Upper lobe of left lung (tissue), 6 donors: Measurements from ENCODE around the gene FTL. TPM values are rescaled to one million over a fixed set of nuclear protein-coding genes. Genes with fewer than 3 reads are reported as not detected.

Experiments used
- ATAC-seq, 2 donors: fragments of 200-7000 bp; cut with Tn5 transposase; one replicate each; pipeline ENCODE4 v1.9.1; 2022; ENCODE audit warnings: mild to moderate bottlenecking in 2 of 2, moderate library complexity in 2 of 2; ENCODE audit not compliant: low FRiP score in 2 of 2
- DNase-seq, 2 donors: peaks; one replicate each; pipeline ENCODE4 v3.0.0-alpha.2; 2019 to 2020
- H3K27ac ChIP-seq, 4 donors: fragments of 200-600 bp; sonication (generic); one replicate each; pipeline ENCODE4 v1.5.1; 2016 to 2019
- H3K27me3 ChIP-seq, 4 donors: fragments of 200-600 bp; sonication (generic); one replicate each; pipeline ENCODE4 v1.5.1; 2017 to 2019
- H3K36me3 ChIP-seq, 4 donors: fragments of 200-600 bp; sonication (generic); one replicate each; pipeline ENCODE4 v1.5.1; 2016 to 2019
- H3K4me1 ChIP-seq, 4 donors: fragments of 200-600 bp; sonication (generic); one replicate each; pipeline ENCODE4 v1.5.1; 2018 to 2019
- H3K4me3 ChIP-seq, 4 donors: fragments of 200-600 bp; sonication (generic); one replicate each; pipeline ENCODE4 v1.5.1; 2017 to 2019; ENCODE audit warnings: mild to moderate bottlenecking in 2 of 4, moderate library complexity in 1 of 4
- H3K9me3 ChIP-seq, 4 donors: fragments of 200-600 bp; sonication (generic); one replicate each; pipeline ENCODE4 v1.5.1; 2018 to 2019
- EP300 ChIP-seq, 4 donors: sonication (generic); formaldehyde crosslinking; IDR thresholded peaks; one replicate each; pipeline ENCODE4 v1.5.1; 2017; ENCODE audit warnings: antibody characterized with exemption in 4 of 4, control low read depth in 2 of 4
- POLR2A ChIP-seq, 4 donors: fragments of 450-650 bp; IDR thresholded peaks; one replicate each; pipeline ENCODE4 v1.5.1; 2016 to 2017; ENCODE audit warnings: antibody characterized with exemption in 4 of 4, mild to moderate bottlenecking in 2 of 4
- POLR2AphosphoS5 ChIP-seq, 2 donors: sonication (generic); formaldehyde crosslinking; IDR thresholded peaks; one replicate each; pipeline ENCODE4 v1.5.1; 2017; ENCODE audit warnings: antibody characterized with exemption in 2 of 2
- WGBS, 2 donors: methylation state at CpG; one replicate each; pipeline ENCODE4 v1.1.5; 2017 to 2018; 5-methylcytosine and 5-hydroxymethylcytosine counted together
- total RNA-seq, 6 donors: library from RNA; depleted of rRNA in 4 of 6; stranded (reverse); fragments of >200 nt in 4 of 6; gene quantifications; one replicate each; pipeline versions ENCODE4 v1.1.0 to v1.2.1, GENCODE V29; 2016 to 2021
- TF ChIP-seq, protein P1 (sequence below), 6 experiments: fragments of 450-650 bp in 4 of 6; fragments of 200-600 bp in 2 of 6; sonication (generic) in 2 of 6; IDR thresholded peaks; one replicate each; pipeline ENCODE4 v1.5.1; 2016 to 2019; ENCODE audit warnings: antibody characterized with exemption in 6 of 6
- donor health status: DM: no; HTN: no; CAD: no; lungs with moderate emphysema.
- donor health status: DM: no; HTN: yes; CAD: no; lungs with severe emphysema.

Gene FTL
- total RNA-seq, 6 donors from 2014 or later: 5,928 to 23,282 (median 11,982) TPM

DNA sequence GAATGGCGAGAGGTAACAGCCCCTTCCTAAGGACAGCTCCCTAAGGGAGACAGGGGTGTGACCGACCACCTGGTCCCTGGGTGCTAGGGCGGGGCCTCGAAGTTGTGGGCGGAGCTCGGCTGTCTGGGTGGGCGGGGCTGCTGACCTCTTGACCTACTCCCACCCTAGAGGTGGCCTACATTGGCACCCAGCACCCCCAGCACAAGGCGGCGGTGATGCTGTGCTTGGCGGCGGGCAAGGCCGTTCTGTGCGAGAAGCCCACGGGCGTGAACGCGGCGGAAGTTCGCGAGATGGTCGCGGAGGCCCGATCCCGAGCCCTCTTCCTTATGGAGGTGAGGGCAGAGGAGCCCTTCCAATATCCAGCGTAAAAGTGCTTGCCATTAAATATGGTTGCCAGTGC lies 29.2 kb upstream of the FTL start:
- no peak for ATAC-seq
- Histone ChIP-seq H3K27me3 (no peaks in the 10 kb centered on the region), H3K9me3 (peaks cover 2 to 6% (median 5%) of the 10 kb centered on the region in 4 donors)

DNA sequence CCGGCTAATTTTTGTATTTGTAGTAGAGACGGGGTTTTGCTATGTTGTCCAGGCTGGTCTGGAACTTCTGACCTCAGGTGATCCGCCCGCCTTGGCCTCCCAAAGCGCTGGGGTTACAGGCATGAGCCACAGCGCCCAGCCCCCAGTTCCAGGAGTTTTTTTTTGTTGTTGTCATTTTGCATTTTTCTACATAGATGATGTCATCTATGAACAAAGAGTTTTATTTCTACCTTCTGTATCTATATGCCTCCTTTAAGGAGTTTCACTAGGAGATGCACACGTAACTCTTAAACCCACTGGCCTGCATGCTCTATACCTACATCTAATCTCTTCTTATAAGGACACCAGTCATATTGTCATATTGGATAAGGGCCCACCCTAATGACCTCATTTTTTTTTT lies 26.9 kb upstream of the FTL start:
- no peak overlapping the region for H3K27ac ChIP-seq
- peaks cover 3 to 10% (median 9%) of the 10 kb centered on the region in 4 donors for H3K9me3 ChIP-seq
- no peaks in the 10 kb centered on the region for H3K36me3 ChIP-seq
- ATAC-seq: no peak
- DNase-seq: no peak
- H3K27me3 ChIP-seq: no peaks in the 10 kb centered on the region
- H3K4me1 ChIP-seq: peaks cover 0 to 11% (median 6%) of the 10 kb centered on the region in 4 donors
- WGBS, 2 donors: 86 to 89% methylated on average over 7 of the region's 7 CpGs
- TF ChIP-seq POLR2A (IDR thresholded peaks at IDR 0.05) (no peak), EP300 (IDR thresholded peaks at IDR 0.05) (no peak), POLR2AphosphoS5 (IDR thresholded peaks at IDR 0.05) (no peak)
- TF ChIP-seq, protein P1, sequence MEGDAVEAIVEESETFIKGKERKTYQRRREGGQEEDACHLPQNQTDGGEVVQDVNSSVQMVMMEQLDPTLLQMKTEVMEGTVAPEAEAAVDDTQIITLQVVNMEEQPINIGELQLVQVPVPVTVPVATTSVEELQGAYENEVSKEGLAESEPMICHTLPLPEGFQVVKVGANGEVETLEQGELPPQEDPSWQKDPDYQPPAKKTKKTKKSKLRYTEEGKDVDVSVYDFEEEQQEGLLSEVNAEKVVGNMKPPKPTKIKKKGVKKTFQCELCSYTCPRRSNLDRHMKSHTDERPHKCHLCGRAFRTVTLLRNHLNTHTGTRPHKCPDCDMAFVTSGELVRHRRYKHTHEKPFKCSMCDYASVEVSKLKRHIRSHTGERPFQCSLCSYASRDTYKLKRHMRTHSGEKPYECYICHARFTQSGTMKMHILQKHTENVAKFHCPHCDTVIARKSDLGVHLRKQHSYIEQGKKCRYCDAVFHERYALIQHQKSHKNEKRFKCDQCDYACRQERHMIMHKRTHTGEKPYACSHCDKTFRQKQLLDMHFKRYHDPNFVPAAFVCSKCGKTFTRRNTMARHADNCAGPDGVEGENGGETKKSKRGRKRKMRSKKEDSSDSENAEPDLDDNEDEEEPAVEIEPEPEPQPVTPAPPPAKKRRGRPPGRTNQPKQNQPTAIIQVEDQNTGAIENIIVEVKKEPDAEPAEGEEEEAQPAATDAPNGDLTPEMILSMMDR (IDR thresholded peaks at IDR 0.05): no peak
- H3K4me3 ChIP-seq: no peak overlapping the region

More for the DNA sequence above, 29.2 kb upstream of the FTL start:
- Histone ChIP-seq H3K27ac (no peak overlapping the region), H3K36me3 (no peaks in the 10 kb centered on the region), H3K4me3 (no peak overlapping the region), H3K4me1 (peaks cover 0 to 18% (median 7%) of the 10 kb centered on the region in 4 donors)
- DNase-seq: peak in 1 of 2 donors; percentile 80
- TF ChIP-seq EP300 (IDR thresholded peaks at IDR 0.05) (no peak), POLR2A (IDR thresholded peaks at IDR 0.05) (no peak)
- TF ChIP-seq, protein P1 (IDR thresholded peaks at IDR 0.05): no peak
- WGBS, 2 donors: 98% methylated on average over 25 of the region's 25 CpGs

DNA sequence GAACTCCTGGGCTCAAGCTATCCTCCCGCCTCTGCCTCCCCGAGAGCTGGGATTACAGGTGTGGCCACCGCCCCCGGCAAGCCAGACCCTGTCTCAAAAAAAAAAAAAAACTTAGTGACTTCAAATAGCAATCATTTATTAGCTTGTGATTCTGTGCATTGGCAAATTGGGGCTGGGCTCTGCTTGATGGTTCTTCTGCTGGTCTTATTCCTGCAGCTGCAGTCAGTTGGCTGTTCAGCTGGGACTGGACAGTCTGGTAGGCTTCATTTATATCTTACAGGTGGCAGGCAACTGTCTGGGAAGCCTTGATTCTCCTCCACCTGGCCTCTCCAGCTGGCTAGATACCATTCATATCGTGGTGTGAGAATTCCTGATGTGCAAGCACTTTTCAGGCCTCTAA lies 24.2 kb upstream of the FTL start:
- TF ChIP-seq POLR2AphosphoS5 (IDR thresholded peaks at IDR 0.05): no peak
- TF ChIP-seq, protein P1 (IDR thresholded peaks at IDR 0.05): no peak
- no peak for TF ChIP-seq POLR2A (IDR thresholded peaks at IDR 0.05)
- no peak for TF ChIP-seq EP300 (IDR thresholded peaks at IDR 0.05)
- 94 to 98% methylated on average over 5 of the region's 5 CpGs for WGBS, 2 donors
- Histone ChIP-seq H3K27me3 (no peaks in the 10 kb centered on the region), H3K27ac (no peak overlapping the region), H3K4me3 (no peak overlapping the region), H3K4me1 (no peaks in the 10 kb centered on the region), H3K36me3 (no peaks in the 10 kb centered on the region), H3K9me3 (peaks cover 3 to 10% (median 9%) of the 10 kb centered on the region in 4 donors)
- no peak for DNase-seq
- ATAC-seq: no peak

- TF ChIP-seq POLR2A (IDR thresholded peaks at IDR 0.05) (no peak), EP300 (IDR thresholded peaks at IDR 0.05) (no peak), POLR2AphosphoS5 (IDR thresholded peaks at IDR 0.05) (no peak)
- TF ChIP-seq, protein P1 (IDR thresholded peaks at IDR 0.05): no peak
- WGBS, 2 donors: 90 to 95% methylated on average over 6 of the region's 6 CpGs
- no peaks in the 10 kb centered on the region for H3K27me3 ChIP-seq
- peaks cover 3 to 16% (median 9%) of the 10 kb centered on the region in 4 donors for H3K9me3 ChIP-seq
- DNase-seq: no peak
- no peak overlapping the region for H3K4me3 ChIP-seq
- H3K4me1 ChIP-seq: no peaks in the 10 kb centered on the region
- no peaks in the 10 kb centered on the region for H3K36me3 ChIP-seq
- H3K27ac ChIP-seq: no peak overlapping the region
- ATAC-seq: no peak
These were observed 22.0 kb upstream of the FTL start for GRCh38 chr19:48943081-48943480.

GRCh38 chr19:48945415-48945814 lies 19.7 kb upstream of the FTL start:
- Histone ChIP-seq H3K27me3 (no peaks in the 10 kb centered on the region), H3K27ac (no peak overlapping the region), H3K4me3 (no peak overlapping the region), H3K4me1 (no peaks in the 10 kb centered on the region), H3K9me3 (peaks cover 3 to 16% (median 8%) of the 10 kb centered on the region in 4 donors), H3K36me3 (no peaks in the 10 kb centered on the region)
- no peak for ATAC-seq
- TF ChIP-seq EP300 (IDR thresholded peaks at IDR 0.05): no peak
- TF ChIP-seq, protein P1 (IDR thresholded peaks at IDR 0.05): no peak
- no peak for TF ChIP-seq POLR2A (IDR thresholded peaks at IDR 0.05)
- TF ChIP-seq POLR2AphosphoS5 (IDR thresholded peaks at IDR 0.05): no peak
- no peak for DNase-seq
- 82 to 86% methylated on average over 5 of the region's 5 CpGs for WGBS, 2 donors
